ENCODE measurements around the gene CASP8AP2.
"Not testable (repeated sequence)": the region's sequence is repeated elsewhere in the genome, so short reads cannot be mapped to it uniquely, and the experiment has no call there.

Gene CASP8AP2

GRCh38 chr6:89888871-89889270 is 59.2 kb downstream of the CASP8AP2 start:
- no peak for DNase-seq (ENCODE audit: low spot score)

DNA sequence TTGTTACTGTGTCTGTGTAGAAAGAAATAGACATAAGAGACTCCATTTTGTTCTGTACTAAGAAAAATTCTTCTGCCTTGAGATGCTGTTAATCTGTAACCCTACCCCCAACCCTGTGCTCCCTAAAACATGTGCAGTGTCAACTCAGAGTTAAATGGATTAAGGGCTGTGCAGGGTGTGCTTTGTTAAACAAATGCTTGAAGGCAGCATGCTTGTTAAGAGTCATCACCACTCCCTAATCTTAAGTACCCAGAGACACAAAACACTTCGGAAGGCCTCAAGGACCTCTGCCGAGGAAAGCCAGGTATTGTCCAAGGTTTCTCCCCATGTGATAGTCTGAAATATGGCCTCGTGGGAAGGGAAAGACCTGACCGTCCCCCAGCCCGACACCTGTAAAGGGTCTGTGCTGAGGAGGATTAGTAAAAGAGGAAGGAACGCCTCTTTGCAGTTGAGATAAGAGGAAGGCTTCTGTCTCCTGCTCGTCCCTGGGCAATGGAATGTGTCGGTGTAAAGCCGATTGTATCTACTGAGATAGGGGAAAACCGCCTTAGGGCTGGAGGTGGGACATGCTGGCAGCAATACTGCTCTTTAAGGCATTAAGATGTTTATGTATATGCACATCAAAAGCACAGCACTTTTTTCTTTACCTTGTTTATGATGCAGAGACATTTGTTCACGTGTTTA is 61.3 kb downstream of the CASP8AP2 start:
- not testable (repeated sequence) for DNase-seq (ENCODE audit: low spot score)

- not testable (repeated sequence) for DNase-seq (ENCODE audit: low spot score)
Measured at GRCh38 chr6:89892577-89892976, 62.9 kb downstream of the CASP8AP2 start.

- DNase-seq (ENCODE audit: low spot score): no peak
Measured at GRCh38 chr6:89894169-89894568, 64.5 kb downstream of the CASP8AP2 start, which contains the start of gene GJA10. TSS of gene GJA10 (plus strand) at chr6:89894469. CDS start at chr6:89894469, 0 bp downstream.

DNA sequence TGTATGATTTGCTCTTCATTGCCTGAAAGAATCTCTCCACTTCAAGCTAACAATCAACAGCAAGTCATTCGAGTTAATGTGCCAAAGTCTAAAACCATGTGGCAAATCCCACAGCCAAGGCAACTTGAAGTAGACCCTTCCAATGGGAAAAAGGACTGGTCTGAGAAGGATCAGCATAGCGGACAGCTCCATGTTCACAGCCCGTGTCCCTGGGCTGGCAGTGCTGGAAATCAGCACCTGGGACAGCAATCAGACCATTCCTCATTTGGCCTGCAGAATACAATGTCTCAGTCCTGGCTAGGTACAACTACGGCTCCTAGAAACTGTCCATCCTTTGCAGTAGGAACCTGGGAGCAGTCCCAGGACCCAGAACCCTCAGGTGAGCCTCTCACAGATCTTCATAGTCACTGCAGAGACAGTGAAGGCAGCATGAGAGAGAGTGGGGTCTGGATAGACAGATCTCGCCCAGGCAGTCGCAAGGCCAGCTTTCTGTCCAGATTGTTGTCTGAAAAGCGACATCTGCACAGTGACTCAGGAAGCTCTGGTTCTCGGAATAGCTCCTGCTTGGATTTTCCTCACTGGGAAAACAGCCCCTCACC is 65.7 kb downstream of the CASP8AP2 start:
- peak; percentile 21 for DNase-seq (ENCODE audit: low spot score)

DNA sequence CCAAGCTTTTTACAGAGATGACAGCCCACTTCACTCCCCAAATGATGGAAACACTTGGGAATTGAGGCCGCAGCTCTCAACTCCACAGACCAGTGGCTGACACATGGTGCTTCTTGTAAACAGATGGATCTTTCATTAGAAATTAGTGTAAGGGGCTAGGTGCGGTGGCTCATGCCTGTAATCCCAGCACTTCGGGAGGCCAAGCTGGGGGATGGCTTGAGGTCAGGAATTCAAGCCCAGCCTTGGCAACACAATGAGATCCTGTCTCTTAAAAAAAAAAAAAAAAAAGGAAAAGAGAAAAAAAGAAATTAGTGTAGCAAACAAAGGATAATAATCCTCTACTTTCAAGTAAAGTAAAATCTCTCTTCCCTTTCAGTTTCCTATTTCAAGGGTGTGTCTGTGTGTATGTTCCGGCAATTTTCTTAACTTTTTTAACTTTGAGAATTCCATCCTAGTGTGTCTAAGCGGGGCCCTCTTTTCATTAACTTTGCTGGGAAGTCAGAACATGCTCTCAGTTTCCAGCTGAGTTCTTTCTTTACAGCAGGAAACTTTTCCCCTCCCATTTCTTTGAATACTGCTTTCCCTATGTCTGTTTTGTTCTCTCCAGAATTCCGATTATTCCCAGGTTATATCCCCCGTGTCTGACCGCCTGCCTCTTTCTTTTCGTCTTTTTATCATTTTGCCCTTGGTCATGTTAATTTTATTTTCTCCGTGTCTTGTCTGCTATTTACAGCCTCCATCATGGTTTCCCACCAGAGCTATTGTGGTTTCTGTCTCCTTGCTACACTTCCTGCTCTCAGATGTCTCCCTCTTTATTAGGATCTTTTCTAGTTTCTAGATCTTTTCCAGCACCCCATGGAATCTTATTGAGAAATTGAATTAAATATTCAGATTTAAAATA is 80.6 kb downstream of the CASP8AP2 start:
- not testable (repeated sequence) for DNase-seq (ENCODE audit: low spot score)

DNA sequence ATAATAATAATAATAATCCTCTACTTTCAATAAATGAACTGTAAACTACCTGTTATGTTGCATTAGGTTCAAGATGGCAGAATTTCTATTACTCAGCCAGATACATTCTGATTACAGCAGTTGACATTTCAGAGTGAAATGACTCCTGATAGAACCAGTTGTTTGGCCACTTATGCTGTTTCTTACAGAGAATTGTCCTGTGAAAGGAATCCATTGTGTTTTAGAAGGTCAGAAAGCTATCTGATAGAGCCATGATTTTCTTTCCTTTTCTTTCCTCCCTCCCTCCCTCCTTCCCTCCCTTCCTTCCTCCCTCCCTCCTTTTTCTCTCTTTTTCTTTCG is 81.2 kb downstream of the CASP8AP2 start:
- no peak for DNase-seq (ENCODE audit: low spot score)

DNA sequence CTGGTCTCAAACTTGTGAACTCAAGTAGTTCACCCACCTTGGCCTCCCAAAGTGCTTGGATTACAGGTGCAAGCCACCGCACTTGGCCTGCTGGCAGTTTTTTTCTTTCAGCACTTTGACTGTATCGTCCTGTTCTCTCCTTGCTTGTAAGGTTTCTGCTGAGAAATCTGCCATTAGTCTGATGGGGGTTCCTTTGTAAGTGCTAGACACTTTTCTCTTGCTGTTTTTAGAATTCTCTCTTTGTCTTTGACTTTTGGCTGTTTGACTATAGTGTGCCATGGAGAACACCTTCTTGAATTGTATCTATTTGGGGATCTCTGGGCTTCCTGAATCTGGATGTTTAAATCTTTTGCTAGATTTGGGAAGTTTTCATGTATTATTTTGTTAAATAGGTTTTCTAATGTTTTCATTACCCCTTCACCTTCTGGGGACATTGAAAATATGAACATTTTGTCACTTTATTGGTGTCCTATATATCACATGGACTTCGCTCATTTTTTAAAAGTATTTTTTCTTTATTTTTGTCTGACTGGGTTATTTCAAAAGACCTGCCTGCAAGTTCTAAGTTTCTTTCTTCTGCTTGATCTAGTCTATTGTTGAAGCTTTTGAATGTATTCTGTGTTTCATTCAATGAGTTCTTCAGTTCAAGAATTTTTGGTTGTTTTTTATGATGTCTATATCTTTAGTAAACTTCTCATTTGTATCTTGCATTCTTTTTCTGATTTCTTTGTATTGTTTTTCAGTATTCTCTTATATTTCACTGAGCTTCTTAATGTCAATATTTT is 86.6 kb downstream of the CASP8AP2 start:
- DNase-seq (ENCODE audit: low spot score): no peak

GRCh38 chr6:89917216-89917615 is 87.5 kb downstream of the CASP8AP2 start:
- DNase-seq (ENCODE audit: low spot score): no peak

DNA sequence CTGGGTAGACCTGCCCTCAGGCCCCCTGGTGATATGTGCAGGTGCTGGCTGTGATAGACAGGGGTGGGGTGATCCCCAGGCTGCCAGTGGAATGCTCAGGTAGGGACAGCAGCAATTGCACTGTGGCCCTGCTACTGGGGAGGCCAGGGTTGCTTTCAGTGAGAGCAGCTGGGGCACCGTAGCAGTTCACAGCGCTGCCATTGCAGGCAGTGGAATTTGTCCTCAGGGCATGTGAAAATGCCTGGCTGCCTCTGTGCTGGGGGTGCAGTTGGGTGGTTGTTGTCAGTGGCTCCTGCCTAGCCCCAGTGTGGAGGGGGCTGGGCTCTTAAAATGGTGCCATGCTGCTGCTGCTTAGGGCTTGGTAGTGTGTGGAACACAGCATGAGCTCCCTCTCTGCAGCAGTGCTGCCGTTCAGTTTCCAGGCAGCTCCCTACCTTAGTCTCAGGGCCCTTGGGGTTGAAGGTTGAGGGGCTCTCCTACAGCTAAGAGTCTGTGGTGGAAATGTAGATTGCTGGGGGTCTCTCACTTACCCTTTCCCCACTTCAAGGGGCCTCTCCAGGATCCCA is 88.2 kb downstream of the CASP8AP2 start:
- no peak for DNase-seq (ENCODE audit: low spot score)
